DOHH2 (cell line): ENCODE data around the gene SLC12A6.

Experiments
- CTCF ChIP-seq: fragments of 200-600 bp; sonication (generic); IDR thresholded peaks from one replicate; pipeline ENCODE4 v1.5.1; 2014; ENCODE audit warnings: antibody characterized with exemption, mild to moderate bottlenecking, low read depth, low read length; ENCODE audit not compliant: poor library complexity, severe bottlenecking
- EZH2phosphoT487 ChIP-seq: fragments of 200-600 bp; sonication (generic); IDR thresholded peaks from 2 replicates; pipeline ENCODE4 v1.6.1; 2017; ENCODE audit warnings: borderline replicate concordance, mild to moderate bottlenecking, antibody characterized with exemption, low read length, moderate library complexity, mixed read lengths

DNA sequence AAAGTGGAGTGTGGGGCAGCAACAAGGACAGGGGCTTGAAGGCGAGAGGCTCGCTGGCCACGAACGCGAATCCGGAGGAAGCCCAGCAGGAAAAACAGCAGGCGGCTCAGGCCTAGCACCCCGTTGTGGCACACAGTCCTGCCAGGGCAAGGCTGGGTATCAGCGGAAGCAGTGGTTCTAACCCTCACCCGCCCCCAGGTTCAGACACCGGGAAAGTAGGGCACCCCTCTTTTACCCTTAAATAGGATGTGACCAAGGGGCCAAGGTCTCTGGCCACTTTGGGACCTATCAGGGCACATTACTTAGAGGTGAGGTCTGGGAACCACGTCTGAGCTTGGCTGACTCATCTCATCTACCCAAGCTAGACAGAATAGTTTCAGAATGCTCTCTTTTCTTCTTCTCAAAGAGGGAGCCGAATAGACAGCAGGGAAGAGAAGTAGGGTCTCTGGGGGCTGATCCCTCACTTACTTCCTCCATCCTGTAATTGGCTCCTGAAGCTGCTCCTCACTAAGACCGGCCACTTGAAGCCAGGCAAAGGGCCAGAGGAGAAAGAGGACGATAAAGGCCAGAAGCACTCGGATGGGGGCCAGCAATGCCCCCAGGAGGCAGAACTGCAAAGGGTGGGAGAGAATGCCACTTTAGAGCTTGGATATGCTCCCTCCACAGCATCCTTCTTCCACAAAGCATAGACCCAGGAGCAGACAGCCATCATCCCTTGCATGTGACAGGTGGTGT, 27.7 kb upstream of the SLC12A6 start:
- TF ChIP-seq CTCF = no peak
- TF ChIP-seq EZH2phosphoT487 = no peak
